K562 (cell line): ENCODE measurements around the gene RERG. TPM values are rescaled to one million over a fixed set of nuclear protein-coding genes. Genes with fewer than 3 reads are reported as not detected.

Source experiments
- ATAC-seq: fragments of 200-7000 bp; cut with Tn5 transposase; 3 replicates; pipeline ENCODE4 v1.9.1; 2020; ENCODE audit warnings: moderate library complexity
- BruUV-seq: library from RNA; stranded (reverse); fragments of 400-500 nt; replicated peaks from 2 replicates; lab custom pipeline; 2021; lab: Mats Ljungman, UMichigan
- CTCF ChIA-PET: fragments of 300-600 bp; formaldehyde crosslinking; extraction: SDS; loops from one replicate; lab custom pipeline; 2021; ENCODE audit warnings: low intra/inter-chr PET ratio; lab: Yijun Ruan, JAX
- POLR2A ChIA-PET: fragments of 300-600, 350-650 bp; sonication (Branson Sonifier 250); formaldehyde crosslinking; extraction: SDS; loops from one replicate; lab custom pipeline; 2021; ENCODE audit warnings: antibody characterized with exemption, inconsistent platforms; lab: Yijun Ruan, JAX
- DNase-seq, 4 experiments: peaks; one replicate each; pipeline versions ENCODE4 v3.0.0 to v3.0.0-alpha.2; 2011 to 2018; ENCODE audit warnings: low spot score in 3 of 4, mixed read lengths in 3 of 4; ENCODE audit errors: extremely low read depth in 1 of 4
- FAIRE-seq: peaks from 2 replicates; lab custom pipeline; 2011; peaks lifted over from hg19 to GRCh38; lab: Jason Lieb, UNC
- H2AFZ ChIP-seq: 2 replicates; pipeline ENCODE4 v1.6.0; 2011; ENCODE audit warnings: low read depth, low read length, control low read depth, inconsistent platforms
- H3K27ac ChIP-seq: fragments of 200-600 bp; 3 replicates; pipeline ENCODE4 v1.8.0; 2011; ENCODE audit warnings: low read depth, mild to moderate bottlenecking, control low read depth, inconsistent platforms, low read length, moderate library complexity, mixed read lengths; ENCODE audit errors: extremely low read depth
- H3K27me3 ChIP-seq, 2 experiments: fragments of 300-600 bp in 1 of 2; 2 replicates in 1 of 2; 3 replicates in 1 of 2; pipeline versions ENCODE4 v1.6.0 to v1.8.0; 2011; ENCODE audit warnings: inconsistent platforms in 2 of 2, low read length in 2 of 2, mild to moderate bottlenecking in 1 of 2, mixed read lengths in 1 of 2, moderate library complexity in 1 of 2; ENCODE audit not compliant: control insufficient read depth in 2 of 2, insufficient read depth in 2 of 2
- H3K36me3 ChIP-seq: fragments of 300-600 bp; 3 replicates; pipeline ENCODE4 v1.8.0; 2011; ENCODE audit warnings: mild to moderate bottlenecking, low read length, inconsistent platforms; ENCODE audit not compliant: control insufficient read depth, insufficient read depth
- H3K4me1 ChIP-seq, 2 experiments: fragments of 200-600 bp in 1 of 2; replicated peaks in 1 of 2; 2 replicates in 1 of 2; 3 replicates in 1 of 2; pipeline versions ENCODE4 v1.5.1 to v1.8.0; 2011; ENCODE audit warnings: inconsistent platforms in 2 of 2, low read length in 2 of 2, mild to moderate bottlenecking in 1 of 2, mixed read lengths in 1 of 2, moderate library complexity in 1 of 2; ENCODE audit not compliant: control insufficient read depth in 2 of 2, insufficient read depth in 2 of 2
- H3K4me2 ChIP-seq: 2 replicates; pipeline ENCODE4 v1.6.1; 2011; ENCODE audit warnings: low read length, control low read depth, inconsistent platforms, mixed read lengths; ENCODE audit not compliant: insufficient read depth
- H3K4me3 ChIP-seq: fragments of 200-600 bp; sonication (generic), shearing (Covaris generic); 2 replicates; pipeline ENCODE4 v1.5.1; 2016; ENCODE audit warnings: control low read depth, inconsistent platforms
- H3K79me2 ChIP-seq: fragments of 200-600 bp; 3 replicates; pipeline ENCODE4 v1.8.0; 2011; ENCODE audit warnings: low read length, inconsistent platforms; ENCODE audit not compliant: control insufficient read depth, insufficient read depth
- H3K9ac ChIP-seq, 2 experiments: 2 replicates each; pipeline versions ENCODE4 v1.6.0 to v1.6.1; 2011; ENCODE audit warnings: low read depth in 2 of 2, low read length in 2 of 2, control low read depth in 1 of 2, inconsistent platforms in 1 of 2, mild to moderate bottlenecking in 1 of 2, mixed read lengths in 1 of 2; ENCODE audit not compliant: insufficient read depth in 1 of 2
- H3K9me1 ChIP-seq: one replicate; pipeline ENCODE4 v1.6.0; 2011; ENCODE audit warnings: inconsistent platforms, mild to moderate bottlenecking, low read length, moderate library complexity; ENCODE audit not compliant: control insufficient read depth, insufficient read depth
- H3K9me3 ChIP-seq: replicated peaks from 2 replicates; pipeline ENCODE4 v1.5.1; 2011; ENCODE audit warnings: low read depth, low read length, inconsistent platforms; ENCODE audit not compliant: control insufficient read depth, insufficient read depth
- H4K20me1 ChIP-seq: replicated peaks from 2 replicates; pipeline ENCODE4 v1.6.1; 2011; ENCODE audit warnings: low read length, inconsistent platforms, mixed read lengths; ENCODE audit not compliant: control insufficient read depth, insufficient read depth
- EGR1 ChIP-seq: fragments of 450-650 bp; conservative IDR thresholded peaks from 2 replicates; pipeline ENCODE4 v1.6.1; 2017; ENCODE audit warnings: mild to moderate bottlenecking
- HDAC3 ChIP-seq: fragments of 450-650 bp; IDR thresholded peaks from 2 replicates; pipeline ENCODE4 v1.6.1; 2018; ENCODE audit warnings: borderline replicate concordance, mild to moderate bottlenecking, moderate library complexity; ENCODE audit not compliant: partially characterized antibody
- RBM15 ChIP-seq: fragments of 200-400 bp; formaldehyde crosslinking; IDR thresholded peaks from 2 replicates; pipeline ENCODE4 v1.6.1; 2018; ENCODE audit warnings: mild to moderate bottlenecking, low read length, moderate library complexity; ENCODE audit not compliant: insufficient read depth
- ZBTB17 ChIP-seq: fragments of 450-650 bp; formaldehyde crosslinking; IDR thresholded peaks from 2 replicates; pipeline ENCODE4 v1.4.0; 2020; ENCODE audit warnings: mild to moderate bottlenecking
- WGBS: fragments of 100-300 bp; shearing (Covaris generic); methylation state at CpG from one replicate; pipeline ENCODE4 v1.1.6; 2016; ENCODE audit warnings: low coverage, mixed read lengths; ENCODE audit not compliant: insufficient coverage; ENCODE audit errors: missing lambda C conversion rate; 5-methylcytosine and 5-hydroxymethylcytosine counted together
- in situ Hi-C: fragments of 300-500 bp; cut with MboI; formaldehyde crosslinking; loops from 4 replicates; pipeline ENCODE4 v1.15.0; 2018; ENCODE audit warnings: inconsistent platforms, mixed read lengths
- intact Hi-C: fragments of 100-400 bp; cut with micrococcal nuclease; formaldehyde crosslinking; loops from 2 replicates; pipeline ENCODE4 v1.14.2; 2022
- polyA plus RNA-seq, 8 experiments: library from polyadenylated mRNA; depleted of rRNA in 4 of 8; stranded (reverse) in 5 of 8; unstranded in 3 of 8; fragments of >200 nt; fragmentation: Nextera tagmentation in 2 of 8; fragmentation: Illumina TruSeq in 1 of 8; extraction: Ambion mirVana in 2 of 8; extraction: Trizol in 1 of 8; gene quantifications; 2 replicates each; pipeline versions ENCODE4 v1.2.1 to v1.2.3, GENCODE V29; 2011 to 2014; ENCODE audit warnings: inconsistent platforms in 1 of 8, missing spikeins in 1 of 8
- total RNA-seq, 7 experiments: library from RNA; depleted of rRNA in 6 of 7; stranded (reverse); fragments of >200 nt in 6 of 7; fragmentation: Illumina TruSeq in 2 of 7; extraction: Trizol in 2 of 7; gene quantifications; 2 replicates each; pipeline versions ENCODE4 v1.2.1 to v1.2.3, GENCODE V29; 2011 to 2021; ENCODE audit warnings: low replicate concordance in 1 of 7
- TF ChIP-seq, protein P1 (sequence below), 3 experiments: fragments of 200-800 bp in 1 of 3; fragments of 250-450 bp in 1 of 3; fragments of 450-650 bp in 1 of 3; sonication (Bioruptor Pico) in 1 of 3; sonication (Bioruptor generic) in 1 of 3; formaldehyde crosslinking in 1 of 3; IDR thresholded peaks; 2 replicates each; pipeline versions ENCODE4 v1.6.1 to v1.8.0; 2016 to 2022; ENCODE audit warnings: mild to moderate bottlenecking in 2 of 3, missing genetic modification characterization in 2 of 3, missing compliant biosample characterization in 1 of 3, moderate library complexity in 1 of 3
- TF ChIP-seq, protein P2 (sequence below): fragments of 150-350 bp; conservative IDR thresholded peaks from 2 replicates; pipeline ENCODE4 v1.6.1; 2014; ENCODE audit warnings: low read length

Gene RERG
- total and polyA plus RNA-seq, 9 of the 15 experiments (the other 6 are each of a cell fraction or from before 2014, with no cell fraction given) = 2.2 to 7.3 (median 3.0) TPM

DNA sequence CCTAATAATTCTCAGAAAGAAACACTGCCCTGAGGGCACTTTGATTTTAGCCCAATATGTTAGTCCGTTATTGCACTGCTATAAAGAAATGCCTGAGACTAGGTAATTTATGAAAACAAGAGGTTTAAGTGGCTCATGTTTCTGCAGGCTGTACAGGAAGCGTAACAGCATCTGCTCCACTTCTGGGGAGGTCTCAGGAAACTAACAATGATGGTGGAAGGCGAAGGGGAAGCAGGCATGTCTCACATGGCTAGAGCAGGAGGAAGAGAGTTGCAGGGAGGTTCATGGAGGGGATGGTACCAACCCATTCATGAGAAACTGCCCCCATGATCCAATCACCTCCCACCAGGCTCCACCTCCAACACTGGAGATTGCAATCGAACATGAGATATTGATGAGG lies 49.4 kb upstream of the RERG start (continued):
- TF ChIP-seq ZBTB17 (CRISPR knock-in tag) = no peak
- no peak for TF ChIP-seq HDAC3

GRCh38 chr12:15268927-15269552 lies 47.8 kb upstream of the RERG start:
- in situ Hi-C loops = no loop called here
- no TSS peak for BruUV-seq
- Histone ChIP-seq H3K9me3 (no peaks in the 10 kb centered on the region), H3K36me3 (no peaks in the 10 kb centered on the region), H3K4me3 (no peak overlapping the region), H3K9me1 (no peaks in the 10 kb centered on the region), H3K4me1 (no peaks in the 10 kb centered on the region), H4K20me1 (no peaks in the 10 kb centered on the region), H3K4me2 (no peak overlapping the region), H3K79me2 (no peaks in the 10 kb centered on the region), H3K27ac (no peak overlapping the region), H2AFZ (no peak overlapping the region), H3K9ac (no peak overlapping the region), H3K27me3 (no peaks in the 10 kb centered on the region)
- intact Hi-C loops = loop anchor here (10.0 kb wide), 2 partner anchors 264 to 634 kb away; no protein-coding TSS in a partner anchor
- FAIRE-seq (peak; percentile 75), ATAC-seq (peak; percentile 61; the same call in 2 of the 3 replicates), DNase-seq (peak; percentile 34 to 51 (median 36))
- POLR2A ChIA-PET = no interaction called here
- WGBS = 0% methylated on average over 2 of the region's 2 CpGs
- CTCF ChIA-PET = interaction anchor here (0.9 kb wide), 1 partner anchor 458 kb away, joined by 3 read pairs; no protein-coding TSS in a partner anchor
- TF ChIP-seq, protein P1, sequence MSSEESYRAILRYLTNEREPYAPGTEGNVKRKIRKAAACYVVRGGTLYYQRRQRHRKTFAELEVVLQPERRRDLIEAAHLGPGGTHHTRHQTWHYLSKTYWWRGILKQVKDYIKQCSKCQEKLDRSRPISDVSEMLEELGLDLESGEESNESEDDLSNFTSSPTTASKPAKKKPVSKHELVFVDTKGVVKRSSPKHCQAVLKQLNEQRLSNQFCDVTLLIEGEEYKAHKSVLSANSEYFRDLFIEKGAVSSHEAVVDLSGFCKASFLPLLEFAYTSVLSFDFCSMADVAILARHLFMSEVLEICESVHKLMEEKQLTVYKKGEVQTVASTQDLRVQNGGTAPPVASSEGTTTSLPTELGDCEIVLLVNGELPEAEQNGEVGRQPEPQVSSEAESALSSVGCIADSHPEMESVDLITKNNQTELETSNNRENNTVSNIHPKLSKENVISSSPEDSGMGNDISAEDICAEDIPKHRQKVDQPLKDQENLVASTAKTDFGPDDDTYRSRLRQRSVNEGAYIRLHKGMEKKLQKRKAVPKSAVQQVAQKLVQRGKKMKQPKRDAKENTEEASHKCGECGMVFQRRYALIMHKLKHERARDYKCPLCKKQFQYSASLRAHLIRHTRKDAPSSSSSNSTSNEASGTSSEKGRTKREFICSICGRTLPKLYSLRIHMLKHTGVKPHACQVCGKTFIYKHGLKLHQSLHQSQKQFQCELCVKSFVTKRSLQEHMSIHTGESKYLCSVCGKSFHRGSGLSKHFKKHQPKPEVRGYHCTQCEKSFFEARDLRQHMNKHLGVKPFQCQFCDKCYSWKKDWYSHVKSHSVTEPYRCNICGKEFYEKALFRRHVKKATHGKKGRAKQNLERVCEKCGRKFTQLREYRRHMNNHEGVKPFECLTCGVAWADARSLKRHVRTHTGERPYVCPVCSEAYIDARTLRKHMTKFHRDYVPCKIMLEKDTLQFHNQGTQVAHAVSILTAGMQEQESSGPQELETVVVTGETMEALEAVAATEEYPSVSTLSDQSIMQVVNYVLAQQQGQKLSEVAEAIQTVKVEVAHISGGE (CRISPR knock-in tag; IDR thresholded peaks at IDR 0.05) = no peak
- TF ChIP-seq EGR1 (no peak), RBM15 (no peak)
- TF ChIP-seq, protein P2, sequence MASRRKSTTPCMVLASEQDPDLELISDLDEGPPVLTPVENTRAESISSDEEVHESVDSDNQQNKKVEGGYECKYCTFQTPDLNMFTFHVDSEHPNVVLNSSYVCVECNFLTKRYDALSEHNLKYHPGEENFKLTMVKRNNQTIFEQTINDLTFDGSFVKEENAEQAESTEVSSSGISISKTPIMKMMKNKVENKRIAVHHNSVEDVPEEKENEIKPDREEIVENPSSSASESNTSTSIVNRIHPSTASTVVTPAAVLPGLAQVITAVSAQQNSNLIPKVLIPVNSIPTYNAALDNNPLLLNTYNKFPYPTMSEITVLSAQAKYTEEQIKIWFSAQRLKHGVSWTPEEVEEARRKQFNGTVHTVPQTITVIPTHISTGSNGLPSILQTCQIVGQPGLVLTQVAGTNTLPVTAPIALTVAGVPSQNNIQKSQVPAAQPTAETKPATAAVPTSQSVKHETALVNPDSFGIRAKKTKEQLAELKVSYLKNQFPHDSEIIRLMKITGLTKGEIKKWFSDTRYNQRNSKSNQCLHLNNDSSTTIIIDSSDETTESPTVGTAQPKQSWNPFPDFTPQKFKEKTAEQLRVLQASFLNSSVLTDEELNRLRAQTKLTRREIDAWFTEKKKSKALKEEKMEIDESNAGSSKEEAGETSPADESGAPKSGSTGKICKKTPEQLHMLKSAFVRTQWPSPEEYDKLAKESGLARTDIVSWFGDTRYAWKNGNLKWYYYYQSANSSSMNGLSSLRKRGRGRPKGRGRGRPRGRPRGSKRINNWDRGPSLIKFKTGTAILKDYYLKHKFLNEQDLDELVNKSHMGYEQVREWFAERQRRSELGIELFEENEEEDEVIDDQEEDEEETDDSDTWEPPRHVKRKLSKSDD = no peak
